DND-41 (cell line): ENCODE measurements around the gene SERINC5.

ENCODE experiments used
- ATAC-seq: fragments of 200-7000 bp; cut with Tn5 transposase; 3 replicates; pipeline ENCODE4 v1.9.1; 2021; ENCODE audit warnings: low read depth; ENCODE audit not compliant: insufficient read depth
- DNase-seq: peaks from one replicate; pipeline ENCODE4 v3.0.0-alpha.2; 2020
- H2AFZ ChIP-seq: 2 replicates; pipeline ENCODE4 v1.6.0; 2012; ENCODE audit warnings: low read depth, low read length
- H3K27ac ChIP-seq: 2 replicates; pipeline ENCODE4 v1.5.1; 2012; ENCODE audit warnings: low read length, inconsistent platforms
- H3K27me3 ChIP-seq: fragments of 200-600 bp; sonication (generic); 2 replicates; pipeline ENCODE4 v1.6.0; 2012; ENCODE audit warnings: low read length, mild to moderate bottlenecking, inconsistent platforms; ENCODE audit not compliant: insufficient read depth, poor library complexity
- H3K36me3 ChIP-seq: 2 replicates; pipeline ENCODE4 v1.5.1; 2012; ENCODE audit warnings: low read length, inconsistent platforms; ENCODE audit not compliant: insufficient read depth
- H3K4me1 ChIP-seq: 2 replicates; pipeline ENCODE4 v1.5.1; 2012; ENCODE audit warnings: mild to moderate bottlenecking, low read length; ENCODE audit not compliant: insufficient read depth
- H3K4me2 ChIP-seq: 2 replicates; pipeline ENCODE4 v1.6.0; 2012; ENCODE audit warnings: mild to moderate bottlenecking, moderate library complexity, low read length, inconsistent platforms; ENCODE audit not compliant: insufficient read depth
- H3K4me3 ChIP-seq, 2 experiments: fragments of 200-600 bp in 1 of 2; shearing (Covaris generic) in 1 of 2; 2 replicates each; pipeline ENCODE4 v1.5.1; 2012 to 2016; ENCODE audit warnings: inconsistent platforms in 2 of 2, low read length in 2 of 2, mild to moderate bottlenecking in 2 of 2, low read depth in 1 of 2, moderate library complexity in 1 of 2
- H3K79me2 ChIP-seq: 2 replicates; pipeline ENCODE4 v1.6.0; 2012; ENCODE audit warnings: low read length, inconsistent platforms; ENCODE audit not compliant: insufficient read depth
- H3K9ac ChIP-seq: 2 replicates; pipeline ENCODE4 v1.6.0; 2012; ENCODE audit warnings: low read depth, mild to moderate bottlenecking, inconsistent platforms, low read length, moderate library complexity
- H3K9me3 ChIP-seq: 2 replicates; pipeline ENCODE4 v1.5.1; 2012; ENCODE audit warnings: low read length, moderate library complexity, mild to moderate bottlenecking, inconsistent platforms; ENCODE audit not compliant: insufficient read depth, severe bottlenecking
- H4K20me1 ChIP-seq: 2 replicates; pipeline ENCODE4 v1.6.0; 2012; ENCODE audit warnings: low read length; ENCODE audit not compliant: insufficient read depth
- CTCF ChIP-seq: IDR thresholded peaks from 2 replicates; pipeline ENCODE4 v1.5.1; 2012; ENCODE audit warnings: borderline replicate concordance, low read length, moderate library complexity, mild to moderate bottlenecking; ENCODE audit not compliant: poor library complexity, severe bottlenecking; ENCODE audit errors: extremely low read depth
- EZH2 ChIP-seq: IDR thresholded peaks from 3 replicates; pipeline ENCODE4 v1.6.1; 2012; ENCODE audit warnings: borderline replicate concordance, low read depth, mild to moderate bottlenecking, moderate library complexity, low read length, inconsistent platforms; ENCODE audit not compliant: severe bottlenecking

Gene SERINC5

GRCh38 chr5:80219391-80219790 lies 36.5 kb downstream of the SERINC5 start:
- Histone ChIP-seq H3K4me1 (peaks cover 11% of the 10 kb centered on the region), H4K20me1 (peaks cover 10% of the 10 kb centered on the region; the same call in 1 of the 2 replicates), H3K36me3 (peaks cover 4% of the 10 kb centered on the region), H3K79me2 (peaks cover 89% of the 10 kb centered on the region), H2AFZ (no peak overlapping the region), H3K9ac (no peak overlapping the region), H3K4me2 (no peak overlapping the region), H3K27ac (peak overlapping the region; percentile 8; the same call in 1 of the 2 replicates), H3K27me3 (no peaks in the 10 kb centered on the region), H3K9me3 (no peaks in the 10 kb centered on the region), H3K4me3 (no peak overlapping the region)
- no peak for ATAC-seq
- TF ChIP-seq EZH2: no peak
- no peak for TF ChIP-seq CTCF
- DNase-seq: no peak

GRCh38 chr5:80217667-80218066 lies 38.2 kb downstream of the SERINC5 start:
- Histone ChIP-seq H2AFZ (no peak overlapping the region), H3K4me1 (peaks cover 11% of the 10 kb centered on the region), H3K4me3 (no peak overlapping the region), H3K9me3 (no peaks in the 10 kb centered on the region), H4K20me1 (peaks cover 16% of the 10 kb centered on the region; the same call in 1 of the 2 replicates), H3K4me2 (no peak overlapping the region), H3K27me3 (no peaks in the 10 kb centered on the region), H3K27ac (no peak overlapping the region; the same call in 1 of the 2 replicates), H3K79me2 (peaks cover 90% of the 10 kb centered on the region), H3K9ac (no peak overlapping the region), H3K36me3 (peaks cover 4% of the 10 kb centered on the region)
- no peak for ATAC-seq
- TF ChIP-seq CTCF: no peak
- no peak for TF ChIP-seq EZH2
- no peak for DNase-seq

- Histone ChIP-seq H3K9me3 (no peaks in the 10 kb centered on the region), H3K27me3 (no peaks in the 10 kb centered on the region), H3K4me1 (peaks cover 11% of the 10 kb centered on the region), H3K27ac (no peak overlapping the region; the same call in 1 of the 2 replicates), H3K79me2 (peaks cover 92% of the 10 kb centered on the region), H4K20me1 (peaks cover 14% of the 10 kb centered on the region; the same call in 1 of the 2 replicates), H3K4me3 (no peak overlapping the region), H3K9ac (no peak overlapping the region), H3K4me2 (no peak overlapping the region), H3K36me3 (peaks cover 6% of the 10 kb centered on the region), H2AFZ (no peak overlapping the region)
- DNase-seq: no peak
- TF ChIP-seq CTCF (no peak), EZH2 (no peak)
- 0 out of 3 replicates have a peak, but pooled peaks have one; percentile 27 for ATAC-seq
Observed at GRCh38 chr5:80216753-80217596, 38.9 kb downstream of the SERINC5 start.
